ENCODE measurements around the gene CDKN2C.
A peak's percentile ranks its signal among the peaks of the same experiment; 100 is the strongest.

CDKN2C gene

GRCh38 chr1:50966991-50967390 lies 3.1 kb upstream of the CDKN2C start:
- DNase-seq, result no peak

GRCh38 chr1:50967416-50968157 lies 2.5 kb upstream of the CDKN2C start:
- no peak for DNase-seq

- peak; percentile 80 for DNase-seq
These were observed 1.8 kb upstream of the CDKN2C start for GRCh38 chr1:50968158-50968820.

- peak; percentile 53 for DNase-seq
These were observed 1.0 kb upstream of the CDKN2C start for GRCh38 chr1:50968821-50969610.

GRCh38 chr1:50970509-50970887 lies 453 bp downstream of the CDKN2C start:
- DNase-seq, result no peak

- no peak for DNase-seq
These were observed 1.0 kb downstream of the CDKN2C start for GRCh38 chr1:50970931-50971582.

GRCh38 chr1:50971748-50972305 lies 1.8 kb downstream of the CDKN2C start:
- DNase-seq, result no peak

GRCh38 chr1:50972766-50973165 lies 2.7 kb downstream of the CDKN2C start:
- DNase-seq, result no peak

GRCh38 chr1:50973255-50973654 lies 3.2 kb downstream of the CDKN2C start:
- no peak for DNase-seq

GRCh38 chr1:50973875-50974617 lies 4.0 kb downstream of the CDKN2C start:
- no peak for DNase-seq

- no peak for DNase-seq
These were observed 4.5 kb downstream of the CDKN2C start for GRCh38 chr1:50974618-50974935.

GRCh38 chr1:50975436-50975835 lies 5.4 kb downstream of the CDKN2C start:
- DNase-seq, result no peak

GRCh38 chr1:50976111-50976889 lies 6.3 kb downstream of the CDKN2C start:
- no peak for DNase-seq

- DNase-seq, result no peak
These were observed 7.0 kb downstream of the CDKN2C start for GRCh38 chr1:50976890-50977574.

- DNase-seq, result peak; percentile 12
These were observed 7.6 kb downstream of the CDKN2C start for GRCh38 chr1:50977575-50978143.

- DNase-seq, result peak; percentile 30
These were observed 8.3 kb downstream of the CDKN2C start for GRCh38 chr1:50978144-50978851.

- no peak for DNase-seq
These were observed 9.1 kb downstream of the CDKN2C start for GRCh38 chr1:50978852-50979781.

GRCh38 chr1:50979937-50980336 lies 9.9 kb downstream of the CDKN2C start:
- DNase-seq, result no peak

GRCh38 chr1:50980505-50980904 lies 10.5 kb downstream of the CDKN2C start:
- DNase-seq, result no peak

Measured in stimulated activated CD4-positive, alpha-beta T cell treated with anti-CD3 and anti-CD28 coated beads, Interleukin-4, amount 100 ng/mL, for 1 hour (primary cell).